CD4-positive, alpha-beta T cell treated with Interleukin-21 for 1 hour (primary cell): ENCODE results near the gene IFNK.

Experiments
- DNase-seq: peaks from one replicate; pipeline ENCODE4 v3.0.0-alpha.2; 2020

Gene IFNK

DNA sequence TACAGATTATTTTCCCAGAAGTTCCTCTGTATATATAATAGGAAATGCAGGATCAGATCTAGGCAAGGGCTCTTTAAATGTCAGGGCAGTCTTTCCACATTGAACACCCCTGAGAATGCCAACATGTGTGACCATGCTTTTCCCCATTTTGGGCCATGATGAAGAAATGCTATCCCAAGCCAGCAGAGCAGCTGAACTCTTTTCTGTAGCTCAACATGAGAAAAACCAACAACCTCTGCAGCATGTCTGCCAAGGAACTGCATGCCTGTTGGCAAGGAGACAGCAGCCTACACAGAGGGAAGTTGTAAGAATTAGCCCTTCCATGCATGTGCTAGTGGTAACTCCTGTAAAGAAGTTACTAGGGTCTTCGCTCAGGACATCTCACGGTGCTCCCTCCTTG is 9.5 kb upstream of the IFNK start:
- DNase-seq: no peak

DNA sequence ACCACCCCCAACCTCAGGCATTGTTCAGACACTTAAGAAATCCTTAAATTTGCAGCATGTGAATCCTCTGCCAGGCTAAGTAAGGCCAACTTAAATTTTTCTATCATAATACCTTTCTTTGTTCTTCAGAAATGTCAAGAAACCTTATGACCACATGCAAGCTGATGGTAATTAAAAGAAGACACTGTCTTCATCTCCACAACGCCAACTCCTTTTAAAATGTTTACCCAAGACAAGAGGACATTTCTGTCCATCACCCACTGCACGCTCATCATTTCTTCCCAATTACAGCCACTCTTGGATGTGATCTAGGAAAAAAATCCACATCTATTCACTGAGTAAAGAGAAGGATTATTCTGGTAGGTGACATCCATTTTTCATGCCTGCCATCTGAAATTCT is 6.1 kb upstream of the IFNK start:
- no peak for DNase-seq

DNA sequence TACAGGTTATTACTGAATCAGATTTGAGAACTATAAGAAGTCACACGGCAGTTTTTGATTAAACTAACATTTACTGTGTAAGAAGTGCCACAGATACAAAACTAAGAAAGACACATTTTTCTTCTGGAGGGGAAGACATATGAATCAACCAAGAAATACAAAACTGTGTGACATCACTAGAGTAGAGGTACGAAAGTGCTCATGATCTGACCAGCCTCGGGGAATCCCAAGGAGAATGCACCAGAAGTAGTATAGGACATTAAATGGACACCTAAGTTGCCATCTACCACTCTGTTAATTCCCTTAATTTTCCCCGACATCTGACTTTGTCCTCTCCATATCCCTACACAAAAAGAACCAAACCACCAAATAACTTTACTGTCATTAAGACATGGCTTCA is 5.3 kb upstream of the IFNK start:
- no peak for DNase-seq

DNA sequence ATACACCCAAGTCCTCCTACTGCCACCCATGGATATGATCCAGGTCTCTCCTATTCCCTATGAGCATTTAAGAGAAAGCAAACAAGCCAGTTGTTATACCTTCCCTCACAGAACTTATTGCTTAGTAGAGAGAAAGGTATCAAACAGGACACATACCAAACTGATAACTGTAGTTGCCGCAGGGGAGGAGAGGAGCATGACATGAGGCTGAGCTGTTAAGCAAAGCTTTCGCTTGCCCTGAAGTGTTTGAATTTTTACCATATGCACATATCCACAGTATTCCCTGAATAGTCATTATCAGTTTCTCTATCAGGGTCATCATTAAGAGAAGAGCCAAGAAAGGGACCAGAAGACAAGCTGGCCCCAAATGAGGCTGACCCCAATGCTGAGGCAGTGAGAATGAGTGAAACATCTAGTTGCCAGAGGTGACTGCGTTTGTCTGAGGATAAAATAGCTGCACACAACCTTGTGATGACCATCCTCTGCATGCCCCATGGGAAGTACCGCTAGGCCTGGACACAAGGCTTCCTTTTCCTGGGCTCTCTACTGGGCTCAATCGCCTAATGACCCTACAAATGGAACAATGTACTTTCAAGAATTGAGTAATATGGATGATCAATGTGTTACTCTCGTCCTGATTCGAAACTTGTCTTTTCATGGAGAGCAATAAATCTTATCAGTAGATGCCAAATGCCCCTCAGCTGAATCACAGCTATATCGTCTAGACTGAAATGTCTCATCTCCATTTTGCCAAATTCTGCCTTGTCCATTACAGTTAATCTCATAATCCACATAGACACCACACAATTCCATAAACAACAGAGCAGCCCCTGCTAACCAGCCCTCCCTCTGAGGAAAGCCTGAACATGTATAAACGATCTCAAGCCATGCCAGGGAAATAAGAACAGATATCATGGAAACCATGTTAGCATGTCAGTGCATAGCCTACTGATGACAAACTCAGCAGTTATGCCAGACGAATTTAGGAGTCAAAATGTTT is 4.3 kb upstream of the IFNK start:
- no peak for DNase-seq

DNA sequence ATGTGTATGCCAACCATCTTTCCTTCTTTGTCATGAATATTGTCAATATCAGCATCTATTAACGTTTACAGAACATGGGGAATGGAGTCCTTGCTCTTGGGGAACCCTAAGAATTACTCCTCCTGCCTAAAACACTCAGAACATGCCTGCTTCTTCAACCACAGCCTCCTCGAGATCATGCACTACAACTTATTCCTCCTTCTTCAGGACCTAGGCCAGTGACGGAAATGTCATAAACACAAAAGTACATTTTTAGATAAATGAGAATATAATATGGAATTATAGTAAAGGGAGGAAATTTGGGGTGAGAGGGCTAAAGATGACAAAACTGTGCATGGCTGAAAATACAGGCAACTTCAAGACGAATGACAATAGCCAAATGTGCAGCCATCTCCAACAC is 3.1 kb upstream of the IFNK start:
- no peak for DNase-seq

DNA sequence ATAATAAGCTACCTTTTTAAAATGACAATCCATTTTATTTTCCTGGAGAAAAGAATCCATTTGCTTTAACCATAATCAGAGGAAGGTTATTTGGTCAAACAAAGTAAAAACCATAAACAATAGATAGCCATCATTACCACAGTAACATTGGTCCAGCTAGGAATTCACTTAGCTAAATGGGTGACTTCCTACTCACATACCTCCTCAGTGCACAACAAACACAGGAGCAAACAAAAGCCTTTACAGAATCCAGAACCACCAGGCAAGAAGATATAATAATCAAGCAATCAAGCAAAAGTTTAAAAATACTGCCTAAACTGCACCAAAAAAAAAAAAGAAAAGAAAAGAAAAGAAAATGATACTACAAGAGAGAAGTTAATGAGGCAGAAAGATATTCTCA is 949 bp upstream of the IFNK start:
- DNase-seq: no peak

DNA sequence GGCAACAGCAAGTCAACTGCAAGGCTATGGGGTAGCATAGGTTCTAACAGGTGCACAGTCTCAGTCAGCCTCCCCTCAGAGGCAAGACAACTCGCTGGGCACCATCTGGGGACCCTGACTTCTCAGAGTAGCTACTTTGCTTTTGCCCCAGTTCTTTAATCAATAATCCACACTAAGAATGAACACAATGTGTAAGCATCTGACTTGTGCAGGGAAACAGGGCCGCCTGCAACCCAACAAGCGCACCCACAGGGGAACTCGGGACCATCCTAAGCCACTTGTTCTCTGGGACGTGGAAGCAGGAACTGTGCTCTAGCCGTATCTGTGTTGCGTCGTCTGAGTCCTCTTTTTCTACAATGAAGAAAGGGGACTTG is 3.6 kb downstream of the IFNK start:
- DNase-seq: no peak

DNA sequence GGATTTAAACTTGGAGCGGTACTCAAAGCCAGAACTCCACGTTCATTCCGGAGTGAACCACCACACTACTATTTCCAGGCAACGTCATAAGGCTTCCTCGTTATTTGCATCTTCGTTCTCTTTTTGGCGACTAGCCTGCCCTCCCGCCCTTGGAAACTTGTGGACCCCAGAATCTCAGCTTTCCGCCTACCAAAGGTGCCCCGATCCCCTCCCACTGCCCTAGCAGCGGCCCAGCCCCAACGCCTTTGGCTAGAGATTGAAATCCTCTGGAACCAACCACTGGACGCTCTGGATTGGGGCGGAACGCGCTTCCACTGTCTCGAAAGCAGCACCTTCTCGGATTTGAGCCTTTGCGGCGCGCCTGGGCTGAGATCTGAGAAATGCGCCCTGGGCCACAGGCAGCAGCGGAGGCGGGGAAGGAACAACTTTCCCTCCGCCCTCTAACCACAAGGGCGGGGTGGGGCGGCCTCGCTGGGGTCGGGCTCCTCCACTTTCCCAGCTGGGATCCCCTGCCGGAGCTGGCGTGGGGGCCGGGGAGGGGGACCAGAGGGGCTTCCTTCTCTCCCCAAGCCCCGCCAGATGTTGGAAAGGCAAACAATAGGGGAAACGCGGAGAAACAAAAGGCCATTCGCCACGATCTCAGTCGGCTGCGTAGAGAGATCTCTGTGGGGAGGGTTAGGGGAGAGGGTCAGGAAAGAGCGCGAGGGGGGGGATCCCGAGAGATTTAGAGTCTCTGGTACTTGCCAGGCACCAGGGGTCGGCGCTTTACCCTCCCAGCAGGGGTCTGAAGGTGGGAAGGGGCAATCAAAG is 4.2 kb downstream of the IFNK start:
- DNase-seq: peak; percentile 51

DNA sequence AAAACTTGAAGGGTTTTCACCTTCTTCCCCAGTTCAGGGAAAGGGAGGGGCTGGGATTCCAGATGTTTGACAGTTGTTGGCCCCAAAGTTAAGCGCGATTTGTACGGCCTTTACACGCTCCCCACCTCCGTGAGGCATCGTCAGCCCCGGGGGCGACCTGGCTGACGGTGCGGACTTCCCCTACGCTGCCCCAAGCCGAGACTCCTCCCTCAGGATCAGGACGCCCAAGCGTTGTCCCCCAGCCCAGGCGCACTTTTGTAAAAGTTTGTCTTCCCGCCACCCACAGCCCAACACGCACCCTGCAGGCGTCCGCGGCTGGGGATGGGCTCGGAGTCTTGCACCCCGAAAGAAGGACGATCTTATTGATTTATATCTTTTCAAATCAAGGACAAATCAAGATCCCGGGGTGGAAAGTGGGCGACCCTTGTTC is 4.8 kb downstream of the IFNK start:
- DNase-seq: peak; percentile 45

DNA sequence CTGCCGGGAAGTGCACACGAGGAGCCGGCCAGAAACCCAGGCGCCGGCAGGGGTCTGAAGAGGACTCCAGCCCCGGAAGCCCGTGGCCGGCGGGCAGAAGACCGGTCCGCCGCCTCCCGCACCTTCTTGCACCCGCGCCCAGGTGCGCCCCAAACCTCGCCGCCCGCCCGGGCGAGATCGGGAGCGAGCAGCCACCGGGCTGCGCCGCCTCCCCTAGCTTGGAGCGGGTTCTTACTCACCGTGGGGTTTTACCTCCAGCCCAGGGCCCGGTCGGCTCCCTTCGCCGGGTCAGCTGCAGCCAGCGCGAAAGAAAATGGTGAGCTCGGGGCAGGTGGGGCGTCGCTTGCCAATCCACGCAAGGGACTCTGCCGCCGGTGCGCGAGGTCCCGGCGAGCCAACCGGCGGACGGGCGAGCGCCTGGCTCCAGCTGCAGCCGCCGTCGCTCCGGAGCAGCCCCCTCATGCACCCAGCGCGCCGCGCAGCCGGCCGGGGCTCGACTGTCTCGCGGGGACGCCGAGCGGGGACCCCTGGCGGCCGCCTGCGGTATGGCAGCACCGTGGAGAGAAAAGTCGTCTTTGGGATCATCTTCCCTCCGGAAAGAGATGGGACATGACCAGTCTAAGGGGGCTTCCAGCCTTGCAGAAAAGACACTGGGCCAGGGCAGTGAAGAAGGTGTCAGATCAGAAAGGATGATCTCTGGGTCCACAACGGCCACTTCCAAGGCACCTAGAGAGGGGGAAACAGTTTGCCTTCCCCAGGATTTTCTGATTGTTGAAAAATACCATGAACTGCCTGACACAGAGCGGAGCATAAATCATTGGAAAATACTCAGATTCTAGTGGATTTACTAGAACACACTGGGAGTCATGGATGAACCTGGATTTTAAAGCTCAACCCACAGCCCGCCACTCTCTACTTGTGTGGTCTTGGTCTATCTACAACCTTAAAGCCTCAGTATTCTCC is 5.5 kb downstream of the IFNK start, which contains the start of gene MOB3B:
Gene MOB3B, minus strand, starts transcription at position 499 of the 963 bp plus-strand sequence. CDS start 74,264 bp downstream, outside the sequence.
- DNase-seq: peak; percentile 71

DNA sequence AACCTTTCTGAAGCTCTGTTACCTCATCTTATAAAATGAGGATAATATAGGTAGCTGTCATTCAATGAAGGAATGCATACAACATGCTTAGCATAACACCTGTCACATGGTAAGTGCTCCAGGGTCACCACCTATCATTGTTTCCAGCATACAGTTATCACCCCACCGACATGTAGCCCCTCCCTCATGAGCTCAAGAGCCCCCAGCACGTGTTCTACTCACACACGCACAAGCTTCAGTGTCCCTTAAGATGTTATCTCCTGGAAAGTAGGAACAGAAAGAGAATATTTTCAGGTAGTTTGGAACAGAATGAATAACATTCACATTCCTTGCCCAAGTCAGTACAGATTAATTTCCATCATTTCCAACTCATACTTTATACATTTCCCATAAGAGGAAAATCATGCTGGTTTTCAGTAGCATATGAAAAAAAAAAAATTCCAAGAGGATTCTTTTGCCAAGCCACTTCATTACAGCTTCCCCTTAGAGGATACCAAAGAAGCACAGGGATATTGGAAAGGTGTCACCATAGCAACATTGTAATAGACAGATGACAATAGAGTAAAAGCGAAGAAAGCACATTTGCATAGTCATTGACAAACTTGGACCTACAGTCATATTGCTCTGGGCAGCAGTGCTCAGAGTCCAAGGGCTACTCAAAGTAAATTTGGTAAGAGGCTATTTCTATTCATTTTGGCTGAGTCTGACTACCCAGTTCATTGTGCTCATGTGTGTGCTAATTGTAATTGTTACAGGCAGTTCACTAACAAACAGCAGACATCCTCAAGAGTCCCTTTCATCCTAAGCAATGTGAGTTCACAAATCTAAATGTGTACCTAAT is 7.0 kb downstream of the IFNK start:
- DNase-seq: no peak

DNA sequence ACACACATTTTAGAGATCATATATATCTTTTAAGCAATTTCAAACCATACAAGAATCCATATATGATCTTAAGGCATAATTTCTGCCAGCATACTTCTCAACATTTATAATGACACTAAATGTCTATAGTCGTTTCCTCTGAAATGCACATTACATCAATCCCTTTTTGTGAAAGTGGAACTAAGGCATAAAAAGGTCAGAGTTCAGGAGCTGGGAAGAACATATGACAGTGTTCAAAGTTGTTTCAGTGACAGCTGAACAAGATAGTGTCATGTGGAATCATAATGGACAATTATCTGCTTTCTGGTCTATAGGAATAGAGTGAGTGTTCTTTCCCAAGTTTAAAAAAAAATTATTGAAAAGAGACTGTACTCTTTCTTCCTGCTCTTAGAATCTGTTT is 8.0 kb downstream of the IFNK start:
- DNase-seq: no peak

DNA sequence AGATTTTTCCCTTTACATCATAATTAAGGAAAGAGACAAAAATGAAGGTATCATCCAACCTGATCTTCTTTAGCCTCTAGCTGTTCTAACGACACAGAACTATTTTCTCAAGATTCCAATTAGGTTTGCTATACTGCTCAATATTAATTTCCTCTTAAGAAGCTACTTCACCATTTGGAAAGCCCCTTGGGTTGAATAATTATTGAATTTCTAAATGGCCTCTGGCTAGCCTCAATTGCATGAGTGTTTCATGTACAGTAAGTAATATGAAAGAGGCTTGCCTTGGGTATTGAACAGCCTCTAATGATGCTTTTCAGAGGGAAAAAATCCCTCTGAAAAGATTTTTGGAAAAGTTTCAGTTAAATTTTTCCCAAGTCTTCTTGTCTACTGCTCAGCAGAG is 9.2 kb downstream of the IFNK start:
- no peak for DNase-seq

DNA sequence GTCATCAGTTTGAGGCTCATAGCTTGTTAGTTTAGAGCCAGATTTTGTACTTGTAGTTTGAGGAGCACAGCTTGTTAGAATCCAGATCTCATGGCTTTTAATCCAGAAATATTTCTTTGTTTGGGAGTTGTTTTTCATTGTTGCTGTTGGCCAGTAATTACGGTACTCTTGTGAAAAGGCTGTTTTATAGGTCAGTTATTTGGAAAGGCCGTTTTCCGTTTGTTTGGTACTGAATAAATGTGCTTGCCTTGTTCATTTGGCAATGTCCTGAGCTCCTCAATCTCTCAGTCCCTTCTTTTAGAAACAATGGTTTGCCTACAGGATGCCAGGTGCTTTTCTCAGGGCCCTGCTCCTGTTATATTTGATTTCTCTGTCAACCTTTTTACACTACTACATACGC is 10.0 kb downstream of the IFNK start:
- no peak for DNase-seq

DNA sequence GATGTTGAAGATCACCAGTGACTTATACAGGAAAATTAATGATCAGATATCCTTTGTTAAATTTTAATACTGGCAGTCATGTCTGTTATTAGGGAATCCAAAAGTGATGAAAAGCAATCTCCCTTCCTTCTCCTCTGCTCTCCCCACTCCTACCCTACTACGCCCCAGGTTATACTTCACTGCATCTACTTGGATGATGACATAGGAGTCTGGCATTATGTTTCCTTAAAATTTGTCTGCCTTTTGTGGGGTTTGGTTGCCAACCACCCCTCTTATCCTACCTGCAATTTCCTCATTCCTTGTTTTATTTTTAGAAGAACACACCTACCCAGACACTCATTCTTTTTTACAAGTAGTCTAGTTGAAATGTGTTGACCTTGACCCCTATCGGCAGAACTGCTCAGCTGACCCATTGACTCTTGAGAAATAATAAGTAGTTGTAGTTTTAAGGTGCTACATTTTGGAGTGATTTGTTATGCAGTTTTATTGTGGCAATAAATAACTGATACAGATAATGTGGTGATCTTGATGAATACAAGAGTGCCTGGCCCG is 10.6 kb downstream of the IFNK start:
- DNase-seq: no peak

DNA sequence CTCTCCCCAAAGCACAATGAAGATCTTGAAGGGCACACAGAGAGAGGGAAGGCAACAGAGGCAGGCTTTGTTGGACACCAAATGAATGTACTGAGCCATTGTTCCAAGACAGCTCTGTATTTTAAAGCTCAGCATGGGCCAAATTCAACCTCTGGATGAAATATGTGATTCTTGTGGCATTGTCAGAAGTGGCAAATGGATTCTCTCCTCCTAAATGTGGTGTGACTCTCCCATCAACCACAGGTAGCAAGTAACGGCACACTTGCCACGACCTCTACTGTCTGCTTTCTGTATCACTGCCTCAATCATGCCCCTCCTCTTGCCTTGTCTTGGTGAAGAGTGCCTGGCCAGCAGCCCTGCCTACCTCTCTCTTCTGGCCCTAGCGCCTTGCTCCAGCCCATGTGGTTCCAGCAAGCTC is 11.6 kb downstream of the IFNK start:
- no peak for DNase-seq

DNA sequence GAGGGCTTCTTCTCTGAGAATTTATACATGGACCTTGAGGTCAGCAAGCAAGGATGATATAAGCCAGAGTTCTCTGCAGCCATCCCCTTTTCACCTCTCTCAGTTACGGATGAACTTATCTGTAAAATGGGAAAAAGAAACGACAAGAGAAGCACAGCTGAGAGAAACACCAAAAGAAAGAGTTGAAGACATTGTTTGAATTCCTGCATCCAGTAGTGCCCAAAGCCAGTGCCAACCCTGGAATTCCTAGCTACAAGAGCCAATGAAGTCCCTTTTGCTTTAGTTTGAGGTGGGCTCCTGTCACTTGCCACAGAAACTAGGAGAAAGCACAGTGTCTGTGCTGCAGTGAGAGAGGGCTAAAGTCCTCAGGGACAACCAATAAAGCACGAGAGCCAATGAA is 12.1 kb downstream of the IFNK start:
- no peak for DNase-seq

DNA sequence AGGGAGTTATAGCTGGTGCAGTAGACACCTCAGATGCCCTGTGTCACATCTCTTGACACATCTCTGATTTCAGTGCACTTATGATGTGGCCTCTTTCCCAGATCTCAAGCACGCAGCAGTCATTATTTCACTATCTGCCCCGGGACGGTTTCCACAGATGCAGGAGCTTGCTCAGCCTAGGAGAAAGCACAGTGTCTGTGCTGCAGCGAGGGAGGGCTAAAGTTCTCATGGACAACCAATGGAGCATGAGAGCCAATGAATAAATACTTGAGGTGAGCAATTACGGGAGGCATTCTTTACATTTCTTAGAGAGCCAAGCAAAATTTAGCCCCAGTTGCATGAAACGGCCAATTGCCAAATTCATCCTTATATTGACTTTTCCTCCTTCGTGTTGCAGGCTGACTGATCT is 12.9 kb downstream of the IFNK start:
- DNase-seq: no peak

DNA sequence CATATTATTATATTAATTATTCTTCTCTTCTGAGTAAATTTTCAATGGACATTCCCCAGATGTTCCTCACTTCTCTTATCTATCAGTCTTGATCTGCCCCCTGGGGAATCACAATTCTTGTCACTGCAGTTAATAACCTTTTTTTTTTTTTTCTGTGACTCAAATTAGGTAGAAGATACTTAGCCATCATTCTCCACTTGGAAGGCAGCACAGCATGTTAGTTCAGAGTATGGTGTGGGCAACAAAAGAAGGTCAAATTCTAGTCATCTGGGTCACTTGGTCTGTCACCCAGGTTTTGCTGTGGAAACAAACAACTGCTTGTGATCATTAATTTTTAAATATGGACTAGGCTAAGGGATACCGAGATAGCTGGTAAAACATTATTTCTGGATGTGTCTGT is 13.7 kb downstream of the IFNK start:
- DNase-seq: no peak

DNA sequence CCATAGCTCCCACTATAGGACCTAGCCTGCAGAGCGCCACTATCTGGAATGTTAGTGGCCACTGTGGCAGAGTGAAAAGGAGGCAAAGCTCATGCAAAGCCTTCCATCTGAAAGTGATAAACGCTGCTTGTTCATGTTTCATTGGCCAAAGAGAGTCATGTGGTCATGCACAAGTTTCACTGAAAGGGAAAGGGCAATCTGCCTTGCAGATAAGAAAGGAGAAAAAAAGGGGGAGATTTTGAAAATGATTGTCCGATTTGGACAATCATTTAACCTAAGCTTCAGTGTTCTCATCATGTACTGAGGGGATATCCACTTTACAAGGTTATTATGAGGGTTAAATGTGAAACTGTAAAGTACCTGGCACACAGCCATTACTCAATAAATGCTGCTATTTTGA is 14.6 kb downstream of the IFNK start:
- no peak for DNase-seq
